Thyroid gland (tissue), 4 donors: ENCODE measurements around the gene GALNT14. TPM values are rescaled to one million over a fixed set of nuclear protein-coding genes. Genes with fewer than 3 reads are reported as not detected.

ENCODE experiments used
- DNase-seq, 2 donors: peaks; one replicate each; pipeline ENCODE4 v3.0.0-alpha.2; 2019
- H3K27ac ChIP-seq, 3 donors: fragments of 200-600 bp; sonication (generic); 1 replicate in 2 of 3; 2 replicates in 1 of 3; pipeline ENCODE4 v1.5.1; 2016 to 2019; ENCODE audit warnings: mild to moderate bottlenecking in 1 of 3, moderate library complexity in 1 of 3
- H3K27me3 ChIP-seq: fragments of 200-600 bp; sonication (generic); one replicate; pipeline ENCODE4 v1.5.1; 2019
- H3K36me3 ChIP-seq, 2 donors: fragments of 200-600 bp; sonication (generic); one replicate each; pipeline ENCODE4 v1.5.1; 2016 to 2019
- H3K4me1 ChIP-seq, 2 donors: fragments of 200-600 bp; sonication (generic); one replicate each; pipeline ENCODE4 v1.5.1; 2017 to 2019
- H3K4me3 ChIP-seq, 3 donors: fragments of 200-600 bp; sonication (generic); replicated peaks in 1 of 3; 1 replicate in 2 of 3; 2 replicates in 1 of 3; pipeline ENCODE4 v1.5.1; 2016; ENCODE audit warnings: mild to moderate bottlenecking in 1 of 3
- H3K9me3 ChIP-seq: fragments of 200-600 bp; sonication (generic); one replicate; pipeline ENCODE4 v1.5.1; 2017
- POLR2A ChIP-seq, 2 donors: fragments of 450-650 bp; IDR thresholded peaks; one replicate each; pipeline ENCODE4 v1.6.1; 2017; ENCODE audit warnings: antibody characterized with exemption in 2 of 2, mild to moderate bottlenecking in 2 of 2, moderate library complexity in 1 of 2
- WGBS, 2 donors: methylation state at CpG; one replicate each; pipeline ENCODE4 v1.1.5; 2017; 5-methylcytosine and 5-hydroxymethylcytosine counted together
- intact Hi-C: fragments of 100-400 bp; cut with DNase I; formaldehyde crosslinking; loops from one replicate; pipeline ENCODE4 v1.15.1; 2023
- total RNA-seq, 4 donors: library from RNA; depleted of rRNA; stranded (reverse); fragments of >200 nt; gene quantifications; one replicate each; pipeline ENCODE4 v1.2.3, GENCODE V29; 2016
- TF ChIP-seq, protein P1 (sequence below), 6 experiments: fragments of 200-600 bp in 3 of 6; fragments of 450-650 bp in 3 of 6; sonication (generic) in 3 of 6; IDR thresholded peaks; one replicate each; pipeline ENCODE4 v1.5.1; 2016 to 2019; ENCODE audit warnings: antibody characterized with exemption in 6 of 6, mild to moderate bottlenecking in 2 of 6, inconsistent platforms in 1 of 6, moderate library complexity in 1 of 6

Gene GALNT14
- total RNA-seq, 4 donors from 2014 or later = 0.54 to 5.1 (median 1.1) TPM

DNA sequence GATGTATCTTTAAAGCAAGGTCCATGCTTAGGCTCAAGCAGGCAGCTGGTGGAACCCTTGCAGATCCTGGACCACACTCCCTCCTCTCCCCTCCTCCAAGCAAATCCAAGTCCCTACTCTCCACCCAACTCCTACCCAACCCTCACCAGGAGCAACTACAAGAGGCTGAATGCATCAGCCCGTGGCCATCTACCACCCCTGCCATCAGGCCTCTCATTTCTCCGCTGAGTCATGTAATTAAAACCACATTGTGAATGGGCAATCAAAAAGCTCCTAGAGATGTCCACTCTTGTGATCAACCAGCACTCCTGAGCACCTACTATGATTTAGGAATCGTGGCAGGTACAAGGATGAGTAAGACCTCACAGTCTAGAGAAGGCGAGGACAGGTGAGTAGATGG is 188.8 kb downstream of the GALNT14 start:
- WGBS, 2 donors = 53 to 57% methylated on average over 4 of the region's 4 CpGs

DNA sequence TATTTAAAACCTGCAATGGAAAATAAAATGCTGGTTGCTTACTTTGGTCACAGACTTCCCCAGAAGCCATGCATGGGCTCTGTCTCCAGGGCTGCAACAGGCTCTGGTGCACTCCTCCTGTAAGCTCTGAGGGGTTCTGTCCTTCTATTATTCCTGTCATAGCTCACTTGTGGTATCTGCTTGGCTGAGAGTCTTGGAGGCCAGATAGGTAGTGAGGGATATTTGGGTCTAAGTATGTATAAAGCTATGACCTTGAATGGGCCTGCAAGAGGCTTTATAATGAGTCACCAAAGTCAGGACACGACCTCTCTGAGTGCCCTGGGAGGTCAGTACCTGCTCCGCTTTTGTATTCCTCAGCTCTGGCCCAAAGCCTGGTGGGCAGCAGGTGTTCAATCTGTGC is 189.4 kb downstream of the GALNT14 start:
- Histone ChIP-seq H3K4me3 (no peak overlapping the region), H3K27ac (no peak overlapping the region), H3K9me3 (no peaks in the 10 kb centered on the region), H3K36me3 (no peaks in the 10 kb centered on the region), H3K4me1 (no peaks in the 10 kb centered on the region), H3K27me3 (no peaks in the 10 kb centered on the region)
- DNase-seq = no peak
- WGBS, 2 donors = 86 to 91% methylated on average over 2 of the region's 2 CpGs
- intact Hi-C loops = no loop called here
- TF ChIP-seq POLR2A (IDR thresholded peaks at IDR 0.05) = no peak
- TF ChIP-seq, protein P1, sequence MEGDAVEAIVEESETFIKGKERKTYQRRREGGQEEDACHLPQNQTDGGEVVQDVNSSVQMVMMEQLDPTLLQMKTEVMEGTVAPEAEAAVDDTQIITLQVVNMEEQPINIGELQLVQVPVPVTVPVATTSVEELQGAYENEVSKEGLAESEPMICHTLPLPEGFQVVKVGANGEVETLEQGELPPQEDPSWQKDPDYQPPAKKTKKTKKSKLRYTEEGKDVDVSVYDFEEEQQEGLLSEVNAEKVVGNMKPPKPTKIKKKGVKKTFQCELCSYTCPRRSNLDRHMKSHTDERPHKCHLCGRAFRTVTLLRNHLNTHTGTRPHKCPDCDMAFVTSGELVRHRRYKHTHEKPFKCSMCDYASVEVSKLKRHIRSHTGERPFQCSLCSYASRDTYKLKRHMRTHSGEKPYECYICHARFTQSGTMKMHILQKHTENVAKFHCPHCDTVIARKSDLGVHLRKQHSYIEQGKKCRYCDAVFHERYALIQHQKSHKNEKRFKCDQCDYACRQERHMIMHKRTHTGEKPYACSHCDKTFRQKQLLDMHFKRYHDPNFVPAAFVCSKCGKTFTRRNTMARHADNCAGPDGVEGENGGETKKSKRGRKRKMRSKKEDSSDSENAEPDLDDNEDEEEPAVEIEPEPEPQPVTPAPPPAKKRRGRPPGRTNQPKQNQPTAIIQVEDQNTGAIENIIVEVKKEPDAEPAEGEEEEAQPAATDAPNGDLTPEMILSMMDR (IDR thresholded peaks at IDR 0.05) = no peak

More for the DNA sequence above, 188.8 kb downstream of the GALNT14 start:
- H3K27ac ChIP-seq = no peak overlapping the region
- H3K4me3 ChIP-seq = no peak overlapping the region
- no peaks in the 10 kb centered on the region for H3K36me3 ChIP-seq
- no peaks in the 10 kb centered on the region for H3K4me1 ChIP-seq
- no peaks in the 10 kb centered on the region for H3K27me3 ChIP-seq
- H3K9me3 ChIP-seq = no peaks in the 10 kb centered on the region
- intact Hi-C loops = no loop called here
- TF ChIP-seq, protein P1 (IDR thresholded peaks at IDR 0.05) = no peak
- no peak for TF ChIP-seq POLR2A (IDR thresholded peaks at IDR 0.05)
- DNase-seq = no peak

DNA sequence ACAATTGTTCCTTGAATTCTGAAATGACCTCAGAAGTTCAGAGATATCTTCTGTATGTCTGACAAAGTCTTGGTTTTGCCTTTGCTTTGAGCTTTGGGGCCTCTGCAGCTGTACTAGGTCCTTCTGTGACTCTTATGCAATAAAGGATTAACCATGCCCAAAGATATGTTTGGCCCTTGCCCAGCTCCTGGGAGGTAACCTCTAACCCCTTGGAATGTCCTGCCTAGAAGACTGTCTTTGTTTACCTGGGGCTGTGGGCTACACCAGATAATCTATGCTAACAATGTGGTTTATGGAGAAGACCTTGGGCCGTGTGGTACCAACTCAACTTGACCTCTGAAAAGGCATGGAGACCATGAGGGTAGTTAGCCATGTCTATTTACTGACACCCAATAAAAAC is 190.1 kb downstream of the GALNT14 start:
- no peaks in the 10 kb centered on the region for H3K4me1 ChIP-seq
- no peak for TF ChIP-seq POLR2A (IDR thresholded peaks at IDR 0.05)
- TF ChIP-seq, protein P1 (IDR thresholded peaks at IDR 0.05) = no peak
- 75 to 85% methylated on average over 1 of the region's 1 CpG for WGBS, 2 donors
- H3K36me3 ChIP-seq = no peaks in the 10 kb centered on the region
- H3K4me3 ChIP-seq = no peak overlapping the region
- no peak for DNase-seq
- H3K27me3 ChIP-seq = no peaks in the 10 kb centered on the region
- no peaks in the 10 kb centered on the region for H3K9me3 ChIP-seq
- no peak overlapping the region for H3K27ac ChIP-seq
- intact Hi-C loops = no loop called here

DNA sequence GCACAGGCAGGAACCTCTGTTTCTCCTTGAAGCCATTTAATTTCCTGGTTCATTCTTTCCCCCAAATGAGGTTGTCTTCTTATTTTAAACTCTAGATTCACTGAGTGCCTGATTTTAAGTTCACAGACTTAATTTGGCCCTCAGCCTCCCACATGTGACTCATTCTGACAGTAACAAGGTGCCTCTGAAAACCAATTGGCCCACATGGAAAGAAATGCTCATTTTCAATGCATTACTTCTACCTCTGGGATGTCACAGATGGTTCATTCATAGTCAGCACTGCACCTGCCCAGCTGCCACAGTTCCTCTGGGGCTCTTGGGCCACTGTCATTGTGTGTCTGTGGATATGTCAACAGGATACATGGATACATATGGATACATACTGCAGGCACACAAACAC is 190.6 kb downstream of the GALNT14 start:
- DNase-seq = no peak
- H3K27ac ChIP-seq = no peak overlapping the region
- TF ChIP-seq, protein P1 (IDR thresholded peaks at IDR 0.05) = no peak
- no peaks in the 10 kb centered on the region for H3K27me3 ChIP-seq
- H3K4me3 ChIP-seq = no peak overlapping the region
- intact Hi-C loops = no loop called here
- H3K9me3 ChIP-seq = no peaks in the 10 kb centered on the region
- no peaks in the 10 kb centered on the region for H3K4me1 ChIP-seq
- no peaks in the 10 kb centered on the region for H3K36me3 ChIP-seq

DNA sequence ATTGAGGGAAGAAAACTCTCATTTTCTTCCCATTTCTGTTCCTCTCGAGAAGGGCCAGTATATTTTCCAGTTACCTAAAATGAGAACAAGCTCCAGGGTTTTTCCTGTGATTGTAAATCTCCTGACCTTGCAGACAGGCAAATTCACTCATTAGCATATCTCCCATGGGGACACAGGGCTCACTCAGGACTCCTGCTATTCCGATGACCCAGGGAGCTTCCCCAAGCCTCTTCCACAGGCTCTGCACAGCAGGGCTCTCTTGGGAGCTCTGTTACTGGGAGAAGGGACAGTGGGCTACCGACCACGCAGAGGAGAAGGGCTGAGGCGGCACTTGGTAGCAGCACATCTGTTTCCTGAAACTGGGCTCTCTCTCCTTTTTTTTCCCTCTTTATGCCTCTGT is 195.8 kb downstream of the GALNT14 start:
- Histone ChIP-seq H3K36me3 (no peaks in the 10 kb centered on the region), H3K27me3 (no peaks in the 10 kb centered on the region), H3K4me1 (no peaks in the 10 kb centered on the region), H3K9me3 (no peaks in the 10 kb centered on the region), H3K27ac (no peak overlapping the region), H3K4me3 (no peak overlapping the region)
- TF ChIP-seq POLR2A (IDR thresholded peaks at IDR 0.05) = no peak
- TF ChIP-seq, protein P1 (IDR thresholded peaks at IDR 0.05) = no peak
- no peak for DNase-seq
- intact Hi-C loops = no loop called here
- WGBS, 2 donors = 51 to 54% methylated on average over 5 of the region's 5 CpGs
